Measurements from ENCODE around the gene MAT2B.

MAT2B gene

GRCh38 chr5:163544836-163545235 lies 39.4 kb downstream of the MAT2B start:
- H3K4me3 ChIP-seq (ENCODE audit: low read depth, low read length): no peak overlapping the region
- no peak for DNase-seq (ENCODE audit: low read depth)
- no peak for TF ChIP-seq CTCF (IDR thresholded peaks at IDR 0.05; ENCODE audit: low read depth, low read length, missing control alignments)

- no peak overlapping the region for H3K4me3 ChIP-seq (ENCODE audit: low read depth, low read length)
- DNase-seq (ENCODE audit: low read depth): no peak
- TF ChIP-seq CTCF (IDR thresholded peaks at IDR 0.05; ENCODE audit: low read depth, low read length, missing control alignments): no peak
Observed at GRCh38 chr5:163548649-163549048, 43.2 kb downstream of the MAT2B start.

GRCh38 chr5:163551156-163551555 lies 45.7 kb downstream of the MAT2B start:
- no peak for TF ChIP-seq CTCF (IDR thresholded peaks at IDR 0.05; ENCODE audit: low read depth, low read length, missing control alignments)
- DNase-seq (ENCODE audit: low read depth): no peak
- no peak overlapping the region for H3K4me3 ChIP-seq (ENCODE audit: low read depth, low read length)

- DNase-seq (ENCODE audit: low read depth): no peak
- TF ChIP-seq CTCF (IDR thresholded peaks at IDR 0.05; ENCODE audit: low read depth, low read length, missing control alignments): no peak
- no peak overlapping the region for H3K4me3 ChIP-seq (ENCODE audit: low read depth, low read length)
Observed at GRCh38 chr5:163552536-163552935, 47.1 kb downstream of the MAT2B start.

- no peak for TF ChIP-seq CTCF (IDR thresholded peaks at IDR 0.05; ENCODE audit: low read depth, low read length, missing control alignments)
- H3K4me3 ChIP-seq (ENCODE audit: low read depth, low read length): no peak overlapping the region
- DNase-seq (ENCODE audit: low read depth): no peak
Observed at GRCh38 chr5:163561339-163561738, 55.9 kb downstream of the MAT2B start.

- no peak overlapping the region for H3K4me3 ChIP-seq (ENCODE audit: low read depth, low read length)
- no peak for DNase-seq (ENCODE audit: low read depth)
- TF ChIP-seq CTCF (IDR thresholded peaks at IDR 0.05; ENCODE audit: low read depth, low read length, missing control alignments): no peak
Observed at GRCh38 chr5:163562071-163562470, 56.7 kb downstream of the MAT2B start.

GRCh38 chr5:163563112-163563511 lies 57.7 kb downstream of the MAT2B start:
- no peak for DNase-seq (ENCODE audit: low read depth)
- no peak for TF ChIP-seq CTCF (IDR thresholded peaks at IDR 0.05; ENCODE audit: low read depth, low read length, missing control alignments)
- H3K4me3 ChIP-seq (ENCODE audit: low read depth, low read length): no peak overlapping the region

Data from GM12864 (cell line).